AG04449 (cell line): ENCODE results near the gene CYTH4.

ENCODE experiments used
- CTCF ChIA-PET: fragments of 350-600 bp; formaldehyde crosslinking; extraction: SDS; loops from one replicate; lab custom pipeline; 2021; ENCODE audit warnings: antibody characterized with exemption; lab: Yijun Ruan, JAX
- POLR2A ChIA-PET: fragments of 400-600, 350-600 bp; formaldehyde crosslinking; extraction: SDS; loops from one replicate; lab custom pipeline; 2020; ENCODE audit warnings: antibody characterized with exemption, inconsistent platforms; lab: Yijun Ruan, JAX
- DNase-seq: peaks from one replicate; pipeline ENCODE4 v3.0.0-alpha.2; 2010; ENCODE audit warnings: low read depth, low spot score
- H3K4me3 ChIP-seq: 2 replicates; pipeline ENCODE4 v1.5.1; 2011; ENCODE audit warnings: low read depth, mild to moderate bottlenecking, control low read depth, low read length
- TF ChIP-seq, protein P1 (sequence below): IDR thresholded peaks from one replicate; pipeline ENCODE4 v1.5.1; 2011; ENCODE audit warnings: mild to moderate bottlenecking, moderate library complexity, low read length, control low read depth, inconsistent platforms; ENCODE audit not compliant: insufficient read depth; ENCODE audit errors: missing control alignments

Gene CYTH4

DNA sequence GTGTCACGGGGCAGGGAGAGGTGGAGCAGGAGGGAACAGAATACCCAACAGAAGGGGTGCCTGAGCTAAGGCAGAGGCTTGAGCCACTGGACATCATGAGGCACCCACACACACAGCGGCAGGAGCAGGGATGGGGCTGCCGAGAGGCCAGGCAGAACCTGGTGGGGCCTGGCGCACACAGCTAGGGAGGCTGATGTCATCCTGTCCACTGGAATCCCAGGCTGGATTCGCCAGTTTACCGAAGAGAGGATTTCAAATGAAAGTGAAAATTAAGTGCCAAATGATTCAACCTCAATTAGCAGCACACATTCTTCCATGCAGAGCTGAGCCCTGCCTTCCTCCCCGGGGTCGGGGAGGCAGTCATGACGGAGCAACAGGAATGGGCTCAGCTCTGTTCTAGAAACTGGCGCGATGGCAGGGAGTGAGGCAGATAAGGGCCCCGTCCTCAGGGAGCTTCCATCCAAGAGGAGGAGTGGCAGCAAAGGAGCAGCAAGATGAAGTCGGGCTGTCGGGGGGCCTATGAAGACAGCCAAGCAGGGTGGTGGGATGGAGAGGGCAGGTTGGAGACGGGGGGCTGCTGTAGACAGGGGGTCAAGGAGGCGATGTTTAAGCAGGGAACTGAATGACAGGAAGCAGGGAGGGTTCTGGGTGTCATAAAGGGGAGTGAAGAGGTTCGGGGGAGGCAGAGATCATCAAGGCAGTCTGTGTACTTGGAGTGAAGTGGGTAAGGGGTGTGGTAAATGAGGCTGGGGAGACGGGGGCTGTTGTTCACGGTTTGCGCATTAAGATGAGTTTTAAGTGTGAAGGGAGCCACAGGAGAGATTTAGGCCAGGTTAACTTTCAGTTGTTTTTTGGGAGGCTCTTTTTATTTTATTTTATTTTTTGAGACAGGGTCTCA lies 44.7 kb upstream of the CYTH4 start:
- no peak for DNase-seq
- H3K4me3 ChIP-seq, result no peak overlapping the region
- ChIA-PET POLR2A (no interaction called here), CTCF (interaction anchor here (1.0 to 10.1 kb wide), 2 partner anchors 23 to 62 kb away, joined by 4 to 162 read pairs; no protein-coding TSS in a partner anchor)
- TF ChIP-seq, protein P1, sequence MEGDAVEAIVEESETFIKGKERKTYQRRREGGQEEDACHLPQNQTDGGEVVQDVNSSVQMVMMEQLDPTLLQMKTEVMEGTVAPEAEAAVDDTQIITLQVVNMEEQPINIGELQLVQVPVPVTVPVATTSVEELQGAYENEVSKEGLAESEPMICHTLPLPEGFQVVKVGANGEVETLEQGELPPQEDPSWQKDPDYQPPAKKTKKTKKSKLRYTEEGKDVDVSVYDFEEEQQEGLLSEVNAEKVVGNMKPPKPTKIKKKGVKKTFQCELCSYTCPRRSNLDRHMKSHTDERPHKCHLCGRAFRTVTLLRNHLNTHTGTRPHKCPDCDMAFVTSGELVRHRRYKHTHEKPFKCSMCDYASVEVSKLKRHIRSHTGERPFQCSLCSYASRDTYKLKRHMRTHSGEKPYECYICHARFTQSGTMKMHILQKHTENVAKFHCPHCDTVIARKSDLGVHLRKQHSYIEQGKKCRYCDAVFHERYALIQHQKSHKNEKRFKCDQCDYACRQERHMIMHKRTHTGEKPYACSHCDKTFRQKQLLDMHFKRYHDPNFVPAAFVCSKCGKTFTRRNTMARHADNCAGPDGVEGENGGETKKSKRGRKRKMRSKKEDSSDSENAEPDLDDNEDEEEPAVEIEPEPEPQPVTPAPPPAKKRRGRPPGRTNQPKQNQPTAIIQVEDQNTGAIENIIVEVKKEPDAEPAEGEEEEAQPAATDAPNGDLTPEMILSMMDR, result no peak

DNA sequence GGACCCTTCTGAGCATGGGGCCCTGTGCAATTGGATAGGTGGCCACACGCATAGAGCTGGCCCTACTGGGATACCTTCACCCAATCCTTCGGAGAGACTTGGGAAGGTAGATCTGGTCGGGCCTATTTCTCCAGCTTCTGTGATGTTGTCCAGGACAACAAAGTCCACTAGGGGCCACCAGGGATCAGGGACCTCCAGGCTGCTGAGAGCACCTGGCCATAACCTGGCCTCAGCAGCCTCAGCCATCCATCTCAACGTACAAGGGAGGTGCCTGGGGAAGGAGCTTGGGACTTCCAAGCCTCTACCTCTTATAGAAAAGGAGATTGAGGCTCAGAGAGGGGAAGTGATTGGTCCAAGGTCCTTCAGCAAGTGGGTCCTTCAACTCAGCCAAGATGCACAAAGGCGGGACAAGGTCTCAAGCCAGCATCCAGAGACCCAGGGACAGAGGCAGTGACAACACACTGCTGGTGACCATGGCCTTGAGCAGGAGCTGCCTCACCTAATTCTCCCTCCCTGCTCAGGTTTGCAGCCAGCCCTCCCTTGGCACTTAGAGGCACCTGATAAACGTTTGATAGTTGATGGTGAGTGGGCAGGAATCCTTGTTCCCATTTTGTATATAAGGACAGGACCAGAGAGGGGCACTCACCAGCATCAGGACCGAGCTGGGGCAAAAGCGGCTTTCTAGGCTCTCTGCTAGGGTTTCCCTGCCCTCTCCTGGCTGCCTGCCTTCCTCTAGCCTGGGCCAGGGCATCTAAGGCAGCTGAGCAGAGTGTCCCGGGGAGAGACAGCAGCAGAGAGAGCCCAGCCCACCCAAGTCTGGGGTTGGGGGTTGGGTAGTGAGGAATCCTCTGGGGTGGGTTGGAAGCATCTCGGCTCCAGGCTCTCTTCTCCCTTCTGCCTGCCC lies 42.7 kb upstream of the CYTH4 start:
- ChIA-PET POLR2A (no interaction called here), CTCF (interaction anchor here (7.1 to 10.1 kb wide), 2 partner anchors 21 to 41 kb away, joined by 46 to 162 read pairs; no protein-coding TSS in a partner anchor)
- TF ChIP-seq, protein P1, result no peak
- H3K4me3 ChIP-seq, result no peak overlapping the region
- no peak for DNase-seq

DNA sequence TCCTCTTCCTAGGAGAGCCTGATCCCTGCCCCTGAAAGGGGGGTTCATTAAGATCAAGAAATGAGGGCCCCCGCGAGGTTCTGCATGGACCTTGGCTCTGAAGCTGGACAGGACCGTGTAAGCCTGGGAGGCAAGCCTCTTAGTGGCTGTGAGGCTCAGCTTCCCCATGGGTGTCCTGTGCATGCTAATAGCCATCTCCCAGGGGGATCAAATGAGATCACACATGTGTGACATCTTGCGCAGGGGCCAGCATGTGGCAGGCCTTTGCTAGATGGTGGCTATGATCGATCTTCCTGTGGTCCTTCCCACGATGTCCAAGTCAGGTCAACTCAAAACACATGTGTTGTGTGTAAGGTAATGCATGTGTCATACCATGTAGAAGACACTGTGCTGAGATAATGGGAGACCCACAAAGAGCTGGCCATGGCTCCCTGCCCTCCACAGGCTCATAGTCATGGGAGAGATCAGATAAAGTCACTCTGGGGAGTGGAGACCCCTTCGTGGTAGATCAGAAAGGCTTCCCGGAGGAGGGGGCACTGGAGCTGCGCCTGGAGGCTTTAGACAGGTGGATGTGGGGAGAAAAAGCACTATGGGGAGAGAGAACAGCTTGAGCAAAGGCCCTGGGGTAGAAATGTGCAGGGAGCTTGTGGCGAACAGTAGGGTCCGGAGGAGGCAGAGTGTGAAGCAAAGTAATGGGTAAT lies 41.9 kb upstream of the CYTH4 start:
- CTCF ChIA-PET, result interaction anchor here (0.7 to 10.1 kb wide), 5 partner anchors 12 to 232 kb away, joined by 3 to 162 read pairs (median 6); no protein-coding TSS in a partner anchor
- POLR2A ChIA-PET, result no interaction called here
- no peak overlapping the region for H3K4me3 ChIP-seq
- no peak for DNase-seq
- TF ChIP-seq, protein P1, result no peak

DNA sequence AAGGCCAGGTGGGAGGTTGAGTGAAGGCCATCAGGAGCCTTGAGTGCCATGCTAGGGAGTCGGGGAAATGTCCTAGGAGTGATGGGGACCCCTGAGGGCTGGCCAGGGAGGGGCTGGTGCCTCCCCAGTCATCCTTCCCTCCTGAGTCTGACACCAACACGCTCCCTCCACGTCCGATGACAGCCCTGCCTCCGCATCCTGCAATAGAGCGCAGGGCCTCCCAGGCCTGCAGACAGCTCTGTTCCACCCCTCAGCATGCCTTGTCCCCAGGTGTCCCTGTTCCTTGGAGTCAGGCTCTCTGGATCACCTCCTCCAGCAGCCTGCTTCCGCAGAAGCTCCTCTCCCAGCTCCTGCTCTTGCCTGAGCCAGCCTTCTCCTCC lies 41.4 kb upstream of the CYTH4 start:
- CTCF ChIA-PET, result interaction anchor here (0.7 to 10.1 kb wide), 5 partner anchors 12 to 231 kb away, joined by 3 to 162 read pairs (median 6); no protein-coding TSS in a partner anchor
- TF ChIP-seq, protein P1, result no peak
- H3K4me3 ChIP-seq, result no peak overlapping the region
- POLR2A ChIA-PET, result no interaction called here
- no peak for DNase-seq

DNA sequence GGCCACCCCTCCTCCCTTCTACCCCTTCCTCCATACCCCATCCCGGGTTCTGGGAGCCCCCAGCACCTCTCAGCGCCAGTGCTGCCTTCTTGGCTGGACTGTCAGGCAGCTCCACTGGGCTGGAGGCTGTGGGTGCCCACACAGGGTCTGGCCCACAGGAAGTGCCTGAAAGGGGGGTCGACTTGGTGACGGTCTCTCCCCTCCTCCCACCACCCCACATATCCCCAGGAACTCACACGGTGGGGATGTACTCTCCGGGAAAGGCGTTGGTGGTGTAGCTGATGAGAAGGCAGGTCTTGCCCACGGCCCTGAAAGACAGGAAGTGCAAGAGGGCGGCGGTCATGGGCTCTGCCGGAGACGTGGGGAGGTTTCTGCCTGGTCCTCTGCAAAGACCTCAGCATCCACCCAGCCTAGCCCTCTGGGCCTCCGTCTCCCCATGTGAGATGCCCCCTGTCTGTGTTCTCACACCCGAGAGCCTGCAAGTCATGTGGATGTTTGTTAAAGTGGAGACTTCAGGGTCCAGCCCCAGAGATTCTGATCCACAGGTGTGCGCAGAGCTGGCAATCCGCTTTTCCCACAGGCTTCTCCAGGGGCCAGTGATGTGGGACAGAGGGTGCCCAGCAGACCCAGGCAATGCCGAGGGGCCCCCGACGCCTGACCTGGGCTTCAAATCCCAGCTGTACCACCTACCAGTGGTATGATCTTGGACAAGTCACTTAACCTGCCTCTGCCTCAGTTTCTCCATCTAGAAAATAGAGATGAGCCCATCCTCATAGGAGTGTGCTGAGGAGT lies 40.8 kb upstream of the CYTH4 start:
- DNase-seq, result no peak
- CTCF ChIA-PET, result interaction anchor here (0.7 to 10.1 kb wide), 6 partner anchors 12 to 231 kb away, joined by 3 to 162 read pairs (median 8); no protein-coding TSS in a partner anchor
- TF ChIP-seq, protein P1, result no peak
- no peak overlapping the region for H3K4me3 ChIP-seq
- POLR2A ChIA-PET, result no interaction called here
